DOHH2 (cell line): ENCODE results near the gene CPA2.

Experiments
- H3F3A ChIP-seq: fragments of 200-600 bp; sonication (generic), shearing (Covaris generic); 2 replicates; pipeline ENCODE4 v1.6.0; 2016; ENCODE audit warnings: antibody characterized with exemption, mild to moderate bottlenecking; ENCODE audit not compliant: control insufficient read depth, insufficient read depth
- H3K27ac ChIP-seq: fragments of 200-600 bp; sonication (generic); 2 replicates; pipeline ENCODE4 v1.5.1; 2014; ENCODE audit warnings: low read depth, mild to moderate bottlenecking, low read length, moderate library complexity
- H3K27me3 ChIP-seq: fragments of 200-600 bp; sonication (generic); 2 replicates; pipeline ENCODE4 v1.6.1; 2014; ENCODE audit warnings: mild to moderate bottlenecking, low read length, mixed read lengths; ENCODE audit not compliant: control insufficient read depth
- H3K36me3 ChIP-seq: fragments of 200-600 bp; sonication (generic); 2 replicates; pipeline ENCODE4 v1.6.1; 2014; ENCODE audit warnings: mild to moderate bottlenecking, low read length, moderate library complexity, mixed read lengths; ENCODE audit not compliant: control insufficient read depth
- H3K4me1 ChIP-seq: fragments of 200-600 bp; sonication (generic); 2 replicates; pipeline ENCODE4 v1.6.1; 2014; ENCODE audit warnings: mild to moderate bottlenecking, low read length, mixed read lengths; ENCODE audit not compliant: control insufficient read depth
- H3K4me2 ChIP-seq: fragments of 200-600 bp; sonication (generic); 2 replicates; pipeline ENCODE4 v1.6.0; 2014; ENCODE audit warnings: mild to moderate bottlenecking, low read length, moderate library complexity
- H3K4me3 ChIP-seq: fragments of 200-600 bp; sonication (generic); 2 replicates; pipeline ENCODE4 v1.5.1; 2014; ENCODE audit warnings: mild to moderate bottlenecking, low read length, mixed read lengths
- H3K79me2 ChIP-seq: fragments of 200-600 bp; sonication (generic); 2 replicates; pipeline ENCODE4 v1.6.1; 2014; ENCODE audit warnings: mild to moderate bottlenecking, low read length, mixed read lengths; ENCODE audit not compliant: control insufficient read depth
- H3K9me2 ChIP-seq: fragments of 200-600 bp; sonication (generic); replicated peaks from 2 replicates; pipeline ENCODE4 v1.6.1; 2014; ENCODE audit warnings: mild to moderate bottlenecking, low read length, mixed read lengths; ENCODE audit not compliant: control insufficient read depth
- H3K9me3 ChIP-seq: fragments of 200-600 bp; sonication (generic); 2 replicates; pipeline ENCODE4 v1.6.1; 2014; ENCODE audit warnings: antibody characterized with exemption, low read length, mixed read lengths; ENCODE audit not compliant: control insufficient read depth, insufficient read depth
- H4K20me1 ChIP-seq: fragments of 200-600 bp; sonication (generic); 2 replicates; pipeline ENCODE4 v1.6.0; 2014; ENCODE audit warnings: low read depth, mild to moderate bottlenecking, antibody characterized with exemption, low read length, moderate library complexity; ENCODE audit not compliant: control insufficient read depth, insufficient read depth
- EZH2phosphoT487 ChIP-seq: fragments of 200-600 bp; sonication (generic); IDR thresholded peaks from 2 replicates; pipeline ENCODE4 v1.6.1; 2017; ENCODE audit warnings: borderline replicate concordance, mild to moderate bottlenecking, antibody characterized with exemption, low read length, moderate library complexity, mixed read lengths
- TF ChIP-seq, protein P1 (sequence below): fragments of 200-600 bp; sonication (generic); IDR thresholded peaks from one replicate; pipeline ENCODE4 v1.5.1; 2014; ENCODE audit warnings: antibody characterized with exemption, mild to moderate bottlenecking, low read depth, low read length; ENCODE audit not compliant: poor library complexity, severe bottlenecking

Gene CPA2

DNA sequence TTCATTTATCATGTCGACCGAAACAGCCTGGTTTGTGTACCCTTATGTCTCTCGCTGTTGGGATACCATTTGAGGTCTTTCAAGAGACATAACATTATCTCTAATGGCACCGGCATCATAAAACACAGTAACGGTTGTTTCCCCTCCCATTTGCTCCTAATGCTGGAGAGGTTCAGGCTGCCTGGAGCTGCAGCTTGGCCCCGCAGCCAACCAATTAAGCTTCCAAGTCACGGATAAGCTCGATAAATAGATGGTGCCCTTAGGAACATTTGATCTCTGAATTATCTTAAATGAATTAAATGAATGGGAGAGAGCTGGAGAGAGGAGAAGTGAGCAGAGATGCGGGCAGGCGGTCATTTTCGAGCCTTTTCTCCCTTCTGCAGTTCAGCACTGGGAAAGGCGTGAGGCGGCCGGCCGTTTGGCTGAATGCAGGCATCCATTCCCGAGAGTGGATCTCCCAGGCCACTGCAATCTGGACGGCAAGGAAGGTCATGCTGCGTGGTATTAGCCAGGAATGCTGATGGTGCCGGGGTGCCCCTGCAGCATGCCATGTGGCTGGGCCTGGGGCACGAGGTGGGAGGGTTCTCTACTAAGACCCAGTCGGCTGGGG is 38.9 kb downstream of the CPA2 start:
- H3K27ac ChIP-seq = no peak overlapping the region
- H3F3A ChIP-seq = no peaks in the 10 kb centered on the region
- no peak overlapping the region for H3K4me3 ChIP-seq
- H3K79me2 ChIP-seq = no peaks in the 10 kb centered on the region
- H3K9me2 ChIP-seq = no peaks in the 10 kb centered on the region
- H3K36me3 ChIP-seq = no peaks in the 10 kb centered on the region
- H3K27me3 ChIP-seq = no peaks in the 10 kb centered on the region
- no peak overlapping the region for H3K4me2 ChIP-seq
- no peaks in the 10 kb centered on the region for H4K20me1 ChIP-seq
- no peaks in the 10 kb centered on the region for H3K4me1 ChIP-seq
- no peak for TF ChIP-seq EZH2phosphoT487
- TF ChIP-seq, protein P1, sequence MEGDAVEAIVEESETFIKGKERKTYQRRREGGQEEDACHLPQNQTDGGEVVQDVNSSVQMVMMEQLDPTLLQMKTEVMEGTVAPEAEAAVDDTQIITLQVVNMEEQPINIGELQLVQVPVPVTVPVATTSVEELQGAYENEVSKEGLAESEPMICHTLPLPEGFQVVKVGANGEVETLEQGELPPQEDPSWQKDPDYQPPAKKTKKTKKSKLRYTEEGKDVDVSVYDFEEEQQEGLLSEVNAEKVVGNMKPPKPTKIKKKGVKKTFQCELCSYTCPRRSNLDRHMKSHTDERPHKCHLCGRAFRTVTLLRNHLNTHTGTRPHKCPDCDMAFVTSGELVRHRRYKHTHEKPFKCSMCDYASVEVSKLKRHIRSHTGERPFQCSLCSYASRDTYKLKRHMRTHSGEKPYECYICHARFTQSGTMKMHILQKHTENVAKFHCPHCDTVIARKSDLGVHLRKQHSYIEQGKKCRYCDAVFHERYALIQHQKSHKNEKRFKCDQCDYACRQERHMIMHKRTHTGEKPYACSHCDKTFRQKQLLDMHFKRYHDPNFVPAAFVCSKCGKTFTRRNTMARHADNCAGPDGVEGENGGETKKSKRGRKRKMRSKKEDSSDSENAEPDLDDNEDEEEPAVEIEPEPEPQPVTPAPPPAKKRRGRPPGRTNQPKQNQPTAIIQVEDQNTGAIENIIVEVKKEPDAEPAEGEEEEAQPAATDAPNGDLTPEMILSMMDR = no peak
- H3K9me3 ChIP-seq = no peaks in the 10 kb centered on the region

DNA sequence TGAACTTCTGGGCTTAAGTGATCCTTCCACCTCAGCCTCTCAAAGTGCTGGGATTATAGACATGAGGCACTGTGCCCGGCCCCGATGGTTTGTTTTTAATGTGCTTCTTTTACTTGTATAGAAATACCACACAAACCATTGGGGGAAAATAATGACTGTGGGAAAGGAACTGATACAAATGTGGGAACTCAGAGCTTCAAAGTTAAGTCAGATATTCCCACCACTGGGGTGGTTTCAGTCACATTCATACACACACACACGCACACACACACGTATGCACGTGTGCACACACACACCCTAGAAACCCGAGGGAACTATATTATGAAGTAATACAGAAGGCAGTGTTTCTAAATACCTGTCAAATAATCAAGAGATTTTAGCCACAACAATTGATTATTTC is 43.3 kb downstream of the CPA2 start:
- Histone ChIP-seq H3K36me3 (no peaks in the 10 kb centered on the region), H3F3A (no peaks in the 10 kb centered on the region), H3K4me2 (no peak overlapping the region), H3K4me3 (no peak overlapping the region), H3K9me3 (no peaks in the 10 kb centered on the region), H3K27me3 (peaks cover 9% of the 10 kb centered on the region), H4K20me1 (no peaks in the 10 kb centered on the region), H3K27ac (no peak overlapping the region), H3K79me2 (no peaks in the 10 kb centered on the region), H3K9me2 (no peaks in the 10 kb centered on the region), H3K4me1 (no peaks in the 10 kb centered on the region)
- no peak for TF ChIP-seq EZH2phosphoT487
- TF ChIP-seq, protein P1 = no peak

DNA sequence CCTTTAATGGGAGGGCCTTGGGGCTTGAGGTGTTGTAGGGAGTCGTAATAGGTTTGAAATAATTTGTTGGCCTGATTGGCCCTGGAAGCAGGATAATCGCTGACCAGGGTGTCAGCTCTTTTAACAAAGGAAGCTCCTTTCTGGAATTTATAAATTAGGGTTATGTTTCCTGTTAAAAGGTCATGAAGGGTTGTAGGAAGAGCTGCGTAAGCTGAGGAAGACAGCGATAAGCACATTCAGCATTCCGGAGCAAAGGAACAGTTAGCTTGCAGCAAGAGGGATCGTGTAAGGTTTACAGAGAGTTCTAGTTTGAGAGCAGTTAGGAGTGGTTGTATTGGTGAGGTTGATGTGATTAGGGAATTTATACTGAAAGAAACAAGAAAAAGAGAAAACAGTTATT is 47.6 kb downstream of the CPA2 start:
- no peaks in the 10 kb centered on the region for H3K9me2 ChIP-seq
- no peaks in the 10 kb centered on the region for H4K20me1 ChIP-seq
- no peaks in the 10 kb centered on the region for H3K4me1 ChIP-seq
- H3K36me3 ChIP-seq = no peaks in the 10 kb centered on the region
- TF ChIP-seq EZH2phosphoT487 = no peak
- TF ChIP-seq, protein P1 = no peak
- H3K9me3 ChIP-seq = no peaks in the 10 kb centered on the region
- H3K79me2 ChIP-seq = no peaks in the 10 kb centered on the region
- no peak overlapping the region for H3K27ac ChIP-seq
- peaks cover 13% of the 10 kb centered on the region for H3K27me3 ChIP-seq
- H3F3A ChIP-seq = no peaks in the 10 kb centered on the region
- H3K4me3 ChIP-seq = no peak overlapping the region
- H3K4me2 ChIP-seq = no peak overlapping the region
